Activated CD4-positive, alpha-beta T cell treated with anti-CD3 and anti-CD28 coated beads for 24 hours (primary cell): ENCODE results near the gene ZNF189.
"Not testable (repeated sequence)": the region's sequence is repeated elsewhere in the genome, so short reads cannot be mapped to it uniquely, and the experiment has no call there.

ENCODE experiments used
- DNase-seq, 2 donors: peaks; one replicate each; pipeline ENCODE4 v3.0.0-alpha.2; 2020; ENCODE audit warnings: low read depth in 2 of 2

ZNF189 gene

GRCh38 chr9:101380295-101380694 is 18.4 kb upstream of the ZNF189 start:
- DNase-seq = no peak

- DNase-seq = no peak
These were observed 17.5 kb upstream of the ZNF189 start for GRCh38 chr9:101381118-101381517.

- no peak for DNase-seq
These were observed 16.8 kb upstream of the ZNF189 start for GRCh38 chr9:101381833-101382342.

- no peak for DNase-seq
These were observed 15.3 kb upstream of the ZNF189 start for GRCh38 chr9:101383361-101383760.

- not testable (repeated sequence) for DNase-seq
These were observed 13.6 kb upstream of the ZNF189 start, which contains the start of gene BAAT for GRCh38 chr9:101384873-101385536. BAAT (minus strand) TSS chr9:101385006; CDS start chr9:101371404, 13,602 bp downstream.

GRCh38 chr9:101387871-101388506 is 10.7 kb upstream of the ZNF189 start:
- DNase-seq = no peak

- no peak for DNase-seq
These were observed 10.1 kb upstream of the ZNF189 start for GRCh38 chr9:101388507-101388993.

GRCh38 chr9:101393135-101393534 is 5.5 kb upstream of the ZNF189 start:
- DNase-seq = no peak

- no peak for DNase-seq
These were observed 4.0 kb upstream of the ZNF189 start for GRCh38 chr9:101394687-101395086.

GRCh38 chr9:101397746-101398067 is 944 bp upstream of the ZNF189 start:
- DNase-seq = no peak

GRCh38 chr9:101398930-101399642 is 435 bp downstream of the ZNF189 start:
- DNase-seq = peak in 1 of 2 donors; percentile 6

- DNase-seq = no peak
These were observed 956 bp downstream of the ZNF189 start for GRCh38 chr9:101399643-101399970.

- no peak for DNase-seq
These were observed 1.5 kb downstream of the ZNF189 start for GRCh38 chr9:101400120-101400519.

- DNase-seq = no peak
These were observed 5.0 kb downstream of the ZNF189 start for GRCh38 chr9:101403516-101404285.

GRCh38 chr9:101408374-101409078 is 9.9 kb downstream of the ZNF189 start:
- no peak for DNase-seq

GRCh38 chr9:101409079-101409477 is 10.4 kb downstream of the ZNF189 start:
- no peak for DNase-seq

- no peak for DNase-seq
These were observed 16.2 kb downstream of the ZNF189 start for GRCh38 chr9:101414839-101415238.

- no peak for DNase-seq
These were observed 16.9 kb downstream of the ZNF189 start for GRCh38 chr9:101415578-101415977.

- DNase-seq = no peak
These were observed 18.7 kb downstream of the ZNF189 start for GRCh38 chr9:101417389-101417788.

GRCh38 chr9:101417977-101418376 is 19.3 kb downstream of the ZNF189 start:
- DNase-seq = no peak
